Stimulated activated CD4-positive, alpha-beta T cell treated with anti-CD3 and anti-CD28 coated beads, Interleukin-4, amount 100 ng/mL, for 1 hour (primary cell): ENCODE measurements around the gene NR1H2.
A peak's percentile ranks its signal among the peaks of the same experiment; 100 is the strongest.

Experiments used
- DNase-seq: peaks from one replicate; pipeline ENCODE4 v3.0.0-alpha.2; 2020

NR1H2 gene

DNA sequence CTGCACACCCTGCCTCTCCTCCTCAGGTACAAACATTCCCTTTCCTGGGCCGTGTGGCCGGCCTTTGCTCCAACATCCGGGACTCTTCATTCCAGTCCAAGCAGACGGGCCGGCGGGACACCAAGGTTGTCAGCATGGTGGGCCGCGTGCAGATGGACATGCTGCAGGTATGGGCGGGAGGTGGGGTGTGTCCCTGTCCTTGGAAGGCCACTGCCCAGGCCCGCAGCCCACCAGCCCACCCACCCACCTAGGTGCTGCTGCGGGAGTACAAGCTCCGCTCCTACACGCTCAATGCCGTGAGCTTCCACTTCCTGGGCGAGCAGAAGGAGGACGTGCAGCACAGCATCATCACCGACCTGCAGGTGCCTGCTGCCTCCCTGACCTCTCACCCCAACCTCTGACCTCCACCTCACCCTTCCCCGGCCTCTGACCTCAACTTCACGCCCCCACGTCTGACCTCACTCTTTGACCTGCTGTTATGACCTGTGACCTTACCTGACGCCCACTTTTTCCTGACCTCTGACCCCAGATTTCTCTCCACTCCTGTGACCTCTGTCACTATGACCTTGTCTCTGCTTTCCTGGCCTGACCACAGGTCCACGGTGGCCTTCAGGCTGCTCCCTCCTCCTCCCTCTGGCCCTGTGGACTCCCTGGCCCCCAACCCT, 30.0 kb downstream of the NR1H2 start:
- no peak for DNase-seq

DNA sequence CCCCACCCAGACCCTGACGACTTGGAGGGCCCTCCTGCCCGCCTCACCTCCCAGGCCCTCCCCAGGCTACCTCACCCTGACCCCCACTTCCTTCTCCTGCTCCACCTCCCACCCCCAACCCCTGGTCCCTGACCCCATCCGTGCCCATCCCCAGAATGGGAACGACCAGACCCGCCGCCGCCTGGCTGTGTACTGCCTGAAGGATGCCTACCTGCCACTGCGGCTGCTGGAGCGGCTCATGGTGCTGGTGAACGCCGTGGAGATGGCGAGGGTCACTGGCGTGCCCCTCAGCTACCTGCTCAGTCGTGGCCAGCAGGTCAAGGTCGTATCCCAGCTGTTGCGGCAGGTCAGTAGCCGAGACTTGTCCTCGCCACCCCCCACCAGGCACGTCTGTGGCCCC, 30.6 kb downstream of the NR1H2 start:
- no peak for DNase-seq

DNA sequence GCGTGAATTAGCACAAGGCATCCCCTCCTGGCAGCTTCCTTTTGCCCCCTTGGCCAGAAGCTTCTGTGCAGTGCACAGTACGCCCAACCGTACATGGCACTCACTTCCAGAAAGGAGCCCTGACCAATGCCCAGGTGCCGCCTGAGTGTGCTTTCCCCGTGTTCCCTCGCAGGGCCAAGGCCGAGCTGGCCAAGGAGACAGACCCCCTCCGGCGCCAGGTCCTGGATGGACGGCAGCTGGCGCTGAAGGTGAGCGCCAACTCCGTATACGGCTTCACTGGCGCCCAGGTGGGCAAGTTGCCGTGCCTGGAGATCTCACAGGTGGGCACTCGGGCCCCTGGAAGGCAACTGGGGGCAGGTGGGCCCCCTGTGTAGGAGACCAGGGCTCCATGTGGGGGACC, 33.1 kb downstream of the NR1H2 start:
- no peak for DNase-seq

GRCh38 chr19:50410109-50410508, 33.9 kb downstream of the NR1H2 start:
- DNase-seq = no peak

GRCh38 chr19:50412419-50412818, 36.2 kb downstream of the NR1H2 start:
- DNase-seq = no peak

DNA sequence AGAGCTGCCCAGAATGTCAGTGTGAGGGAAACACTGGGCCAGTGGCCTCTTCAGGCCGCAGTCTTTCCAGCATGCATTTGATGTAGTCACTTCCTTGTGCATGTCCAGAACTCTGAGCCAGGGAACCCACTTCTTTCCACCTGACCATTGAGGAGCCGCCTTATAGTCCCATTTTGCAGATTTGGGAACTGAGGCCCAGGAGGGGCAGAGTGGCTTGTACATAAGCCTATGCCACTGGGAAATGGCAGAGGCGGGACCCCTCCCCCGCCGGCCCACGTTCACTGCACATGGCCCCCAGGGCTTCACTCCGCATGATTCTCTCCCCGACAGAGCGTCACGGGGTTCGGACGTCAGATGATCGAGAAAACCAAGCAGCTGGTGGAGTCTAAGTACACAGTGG, 36.8 kb downstream of the NR1H2 start:
- no peak for DNase-seq

GRCh38 chr19:50413531-50413930, 37.3 kb downstream of the NR1H2 start:
- DNase-seq = no peak

- DNase-seq = peak; percentile 81
Observed at GRCh38 chr19:50414864-50415660, 38.8 kb downstream of the NR1H2 start.

- no peak for DNase-seq
Observed at GRCh38 chr19:50415661-50416033, 39.4 kb downstream of the NR1H2 start.

GRCh38 chr19:50416034-50416977, 40.0 kb downstream of the NR1H2 start:
- DNase-seq = no peak

GRCh38 chr19:50417111-50418081, 41.1 kb downstream of the NR1H2 start:
- DNase-seq = no peak

- no peak for DNase-seq
Observed at GRCh38 chr19:50418176-50419021, 42.1 kb downstream of the NR1H2 start, which contains the start of gene SPIB. SPIB (plus strand) TSS chr19:50418938; CDS start chr19:50418963, 25 bp downstream.

- DNase-seq = no peak
Observed at GRCh38 chr19:50419022-50419579, 42.8 kb downstream of the NR1H2 start.

DNA sequence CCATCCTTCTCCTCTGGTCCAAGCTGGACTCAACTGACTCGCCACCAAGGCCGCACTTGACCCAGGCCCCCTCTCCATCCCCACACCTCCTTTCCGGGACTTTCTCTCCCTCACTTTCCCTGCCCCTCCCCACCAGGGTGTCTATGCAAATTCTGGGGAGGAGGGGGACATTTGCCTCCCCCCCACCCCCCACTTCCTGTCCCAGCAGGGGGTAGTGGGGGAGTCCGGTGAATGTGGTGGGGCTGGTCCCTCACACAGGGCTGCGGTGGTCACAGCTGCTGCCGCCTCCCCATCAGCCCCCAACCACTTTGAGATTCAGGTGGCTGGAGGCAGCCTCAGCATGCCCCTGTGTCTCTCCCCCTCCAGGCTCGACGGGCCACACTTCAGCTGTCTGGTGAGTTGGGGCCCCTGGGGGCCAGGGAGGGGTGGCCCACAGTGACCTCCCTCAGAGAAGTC, 43.4 kb downstream of the NR1H2 start:
- DNase-seq = no peak

DNA sequence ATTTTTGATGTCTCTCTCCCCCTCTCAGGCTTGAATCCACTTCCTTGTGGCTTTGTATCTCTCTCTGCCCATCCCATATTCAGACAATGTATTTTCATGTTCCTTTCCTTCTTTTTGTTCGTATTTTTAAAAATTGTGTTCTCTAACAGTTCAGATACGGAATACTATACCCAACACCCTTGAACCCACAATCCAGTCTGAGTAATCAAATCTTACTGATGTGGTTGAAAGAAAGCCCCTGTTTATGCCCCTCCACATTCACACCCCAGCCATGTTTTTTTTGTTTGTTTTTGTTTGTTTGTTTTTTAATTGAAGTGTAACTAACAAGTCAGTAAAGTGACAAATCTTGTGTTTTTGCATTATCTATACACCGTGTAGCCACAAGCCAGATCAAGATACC, 43.9 kb downstream of the NR1H2 start:
- DNase-seq = no peak

- no peak for DNase-seq
Observed at GRCh38 chr19:50420808-50421207, 44.6 kb downstream of the NR1H2 start.

DNA sequence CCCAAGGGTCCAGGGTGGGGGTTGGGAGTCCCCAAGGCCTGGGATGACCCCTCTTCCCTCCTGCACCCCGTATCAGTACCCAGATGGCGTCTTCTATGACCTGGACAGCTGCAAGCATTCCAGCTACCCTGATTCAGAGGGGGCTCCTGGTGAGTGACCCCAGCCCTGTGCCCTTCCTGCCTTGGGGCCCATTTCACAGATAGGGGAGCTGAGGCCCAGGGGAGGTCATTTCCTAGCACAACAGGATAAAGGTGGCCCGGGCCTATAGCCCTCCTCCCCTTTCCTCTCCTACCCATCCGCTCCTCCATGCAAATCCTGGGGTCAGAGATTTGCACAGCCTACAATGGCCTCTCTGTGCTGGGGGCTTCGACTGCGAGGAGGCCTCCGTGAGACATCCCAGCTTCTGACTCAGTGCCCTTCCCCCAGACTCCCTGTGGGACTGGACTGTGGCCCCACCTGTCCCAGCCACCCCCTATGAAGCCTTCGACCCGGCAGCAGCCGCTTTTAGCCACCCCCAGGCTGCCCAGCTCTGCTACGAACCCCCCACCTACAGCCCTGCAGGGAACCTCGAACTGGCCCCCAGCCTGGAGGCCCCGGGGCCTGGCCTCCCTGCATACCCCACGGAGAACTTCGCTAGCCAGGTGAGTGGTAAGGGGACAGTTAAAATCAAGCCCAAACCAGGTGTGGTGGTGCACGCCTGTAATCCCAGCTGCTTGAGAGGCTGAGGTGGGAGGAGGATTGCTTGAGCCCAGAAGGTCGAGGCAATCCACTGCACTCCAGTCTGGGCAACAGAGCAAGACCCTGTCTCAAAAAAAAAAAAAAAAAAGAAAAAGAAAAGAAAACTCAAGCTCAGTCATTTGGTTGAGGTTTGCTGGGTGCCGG, 46.4 kb downstream of the NR1H2 start:
- DNase-seq = no peak

- DNase-seq = no peak
Observed at GRCh38 chr19:50423279-50424113, 47.2 kb downstream of the NR1H2 start.

- no peak for DNase-seq
Observed at GRCh38 chr19:50425581-50425980, 49.3 kb downstream of the NR1H2 start.
